SU-DHL-6 (cell line): ENCODE measurements around the gene CARD19.

Experiments used
- CTCF ChIP-seq: fragments of 200-600 bp; sonication (generic); IDR thresholded peaks from one replicate; pipeline ENCODE4 v1.5.1; 2017; ENCODE audit warnings: antibody characterized with exemption, mild to moderate bottlenecking, low read length, moderate library complexity; ENCODE audit not compliant: insufficient read depth, poor library complexity, severe bottlenecking
- EZH2phosphoT487 ChIP-seq: fragments of 200-600 bp; sonication (generic), shearing (Covaris generic); conservative IDR thresholded peaks from 2 replicates; pipeline ENCODE4 v1.6.1; 2018; ENCODE audit warnings: mild to moderate bottlenecking, antibody characterized with exemption, low read length, moderate library complexity, mixed read lengths

DNA sequence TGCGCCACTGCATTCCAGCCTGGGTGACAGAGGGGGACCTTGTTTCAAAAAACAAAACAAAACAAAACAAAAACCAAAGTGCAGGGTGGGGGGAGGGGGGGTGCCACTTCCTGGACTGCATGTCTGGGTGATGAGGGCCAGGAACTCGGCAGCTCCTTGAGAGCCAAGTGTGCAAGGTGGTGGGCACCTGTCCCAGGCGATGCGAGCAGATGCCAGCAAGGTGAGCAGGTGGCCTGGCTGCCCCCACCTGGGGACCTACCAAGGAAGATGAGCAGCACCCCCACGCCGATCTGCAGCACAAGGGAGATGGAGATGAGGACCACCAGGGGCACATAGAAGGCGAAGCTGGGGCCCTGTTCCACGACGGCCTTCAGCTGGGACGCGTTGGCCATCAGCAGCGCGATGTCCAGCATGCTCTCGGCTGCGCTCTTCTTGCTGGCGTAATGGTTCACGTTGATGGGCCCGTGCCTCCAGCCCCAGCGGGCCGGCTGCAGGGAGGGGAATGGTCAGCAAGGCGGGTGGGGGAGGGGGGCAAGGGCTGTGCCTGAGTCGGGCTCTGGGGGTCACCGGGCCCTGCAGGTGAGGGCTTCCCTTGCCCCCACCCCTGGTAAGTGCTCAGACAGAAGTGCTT, 30.2 kb downstream of the CARD19 start:
- TF ChIP-seq CTCF = no peak
- TF ChIP-seq EZH2phosphoT487 = no peak
